Fibroblast of lung (primary cell): ENCODE measurements around the gene MLXIPL. TPM values are rescaled to one million over a fixed set of nuclear protein-coding genes. Genes with fewer than 3 reads are reported as not detected.

Experiments used
- DNase-seq, 2 donors: peaks; one replicate each; pipeline versions ENCODE4 v3.0.0 to v3.0.0-alpha.2; 2010; ENCODE audit warnings: low read depth in 2 of 2
- H2AFZ ChIP-seq: 2 replicates; pipeline ENCODE4 v1.5.1; 2012; ENCODE audit warnings: low read length, control low read depth, inconsistent platforms
- H3K27ac ChIP-seq: 2 replicates; pipeline ENCODE4 v1.5.1; 2011; ENCODE audit warnings: low read length, control low read depth; ENCODE audit not compliant: insufficient read depth
- H3K27me3 ChIP-seq: 2 replicates; pipeline ENCODE4 v1.5.1; 2011; ENCODE audit warnings: mild to moderate bottlenecking, low read length; ENCODE audit not compliant: control insufficient read depth, insufficient read depth
- H3K36me3 ChIP-seq: 2 replicates; pipeline ENCODE4 v1.5.1; 2011; ENCODE audit warnings: low read length; ENCODE audit not compliant: control insufficient read depth, insufficient read depth
- H3K4me1 ChIP-seq: 2 replicates; pipeline ENCODE4 v1.5.1; 2011; ENCODE audit warnings: low read length; ENCODE audit not compliant: control insufficient read depth, insufficient read depth; ENCODE audit errors: extremely low read depth
- H3K4me2 ChIP-seq: 2 replicates; pipeline ENCODE4 v1.5.1; 2011; ENCODE audit warnings: low read length, control low read depth; ENCODE audit not compliant: insufficient read depth; ENCODE audit errors: extremely low read depth
- H3K4me3 ChIP-seq, 4 experiments: fragments of 200-600 bp in 1 of 4; sonication (generic) in 1 of 4; replicated peaks in 1 of 4; 2 replicates each; pipeline ENCODE4 v1.5.1; 2011 to 2016; ENCODE audit warnings: low read length in 4 of 4, low read depth in 3 of 4, mild to moderate bottlenecking in 3 of 4, control low read depth in 2 of 4, inconsistent platforms in 1 of 4, mixed read lengths in 1 of 4; ENCODE audit not compliant: insufficient read depth in 1 of 4; ENCODE audit errors: control extremely low read depth in 1 of 4
- H3K79me2 ChIP-seq: 2 replicates; pipeline ENCODE4 v1.5.1; 2012; ENCODE audit warnings: mild to moderate bottlenecking, low read length, inconsistent platforms; ENCODE audit not compliant: control insufficient read depth, insufficient read depth
- H3K9ac ChIP-seq: 2 replicates; pipeline ENCODE4 v1.5.1; 2011; ENCODE audit warnings: mild to moderate bottlenecking, low read length, control low read depth; ENCODE audit not compliant: insufficient read depth
- H3K9me3 ChIP-seq: 2 replicates; pipeline ENCODE4 v1.5.1; 2012; ENCODE audit warnings: low read depth, low read length; ENCODE audit not compliant: control insufficient read depth, insufficient read depth
- H4K20me1 ChIP-seq: 2 replicates; pipeline ENCODE4 v1.5.1; 2011; ENCODE audit warnings: low read length; ENCODE audit not compliant: control insufficient read depth, insufficient read depth; ENCODE audit errors: extremely low read depth
- EZH2 ChIP-seq: IDR thresholded peaks from 2 replicates; pipeline ENCODE4 v1.5.1; 2012; ENCODE audit warnings: low read length, control low read depth, mild to moderate bottlenecking; ENCODE audit errors: missing control alignments
- polyA plus RNA-seq, 2 donors: library from polyadenylated mRNA; depleted of rRNA in 1 of 2; stranded (reverse) in 1 of 2; unstranded in 1 of 2; fragments of >200 nt; gene quantifications; 2 replicates each; pipeline ENCODE4 v1.2.1, GENCODE V29; 2011 to 2012; ENCODE audit warnings: missing spikeins in 1 of 2
- total RNA-seq: library from RNA; depleted of rRNA; stranded (reverse); fragments of >200 nt; gene quantifications from 2 replicates; pipeline ENCODE4 v1.2.1, GENCODE V29; 2014
- TF ChIP-seq, protein P1 (sequence below), 2 donors: IDR thresholded peaks in 1 of 2; conservative IDR thresholded peaks in 1 of 2; 1 replicate in 1 of 2; 2 replicates in 1 of 2; pipeline ENCODE4 v1.5.1; 2011 to 2012; ENCODE audit warnings: low read length in 2 of 2, control low read depth in 1 of 2, inconsistent platforms in 1 of 2, low read depth in 1 of 2, mild to moderate bottlenecking in 1 of 2

Gene MLXIPL
- total and polyA plus RNA-seq, 2 donors (not counting 1 experiment from before 2014, with no cell fraction given), result not detected

DNA sequence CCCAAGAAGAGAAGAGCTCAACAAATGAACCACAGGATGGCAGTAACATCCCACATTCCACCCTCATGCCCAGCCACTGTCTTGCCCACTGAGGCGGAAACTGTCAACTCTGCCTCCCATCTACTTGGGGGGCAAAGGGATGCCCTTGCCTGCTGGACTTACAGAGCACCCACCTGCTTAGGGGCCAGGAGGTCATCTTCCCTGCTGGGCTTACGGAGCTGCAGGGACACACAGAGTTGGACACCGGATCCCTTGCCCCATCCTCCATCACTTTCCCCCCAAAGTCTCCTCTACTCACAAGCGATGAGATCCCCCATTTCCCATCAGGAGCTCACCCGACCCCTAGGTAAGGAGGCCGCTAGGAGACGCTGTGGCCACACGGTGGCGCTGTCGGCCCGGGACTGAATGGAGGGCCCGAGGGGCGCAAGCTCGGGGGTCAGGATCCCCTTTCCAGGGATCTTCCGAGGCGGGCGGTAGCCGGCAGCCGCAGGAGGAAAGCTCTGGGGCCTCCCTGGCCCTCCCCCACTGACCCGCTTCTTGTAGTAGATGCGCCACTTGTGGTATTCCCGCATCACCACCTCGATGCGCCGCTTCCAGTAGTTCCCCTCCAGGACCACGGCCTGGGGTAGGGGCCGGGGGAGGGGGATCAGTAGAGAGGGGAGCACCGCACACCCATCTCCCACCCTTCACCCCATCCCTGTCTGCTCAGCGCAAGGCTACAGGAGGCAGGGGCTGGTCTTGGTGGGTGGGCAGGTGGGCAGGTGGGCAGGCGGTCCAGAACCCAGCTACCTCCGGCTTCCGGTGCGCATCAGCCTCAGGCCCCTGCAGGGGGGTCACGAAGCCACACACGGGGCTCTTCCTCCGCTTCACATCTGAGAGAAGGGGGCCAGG is 17.3 kb downstream of the MLXIPL start:
- H2AFZ ChIP-seq, result no peak overlapping the region
- DNase-seq, result peak in 1 of 2 donors; percentile 34
- H3K4me1 ChIP-seq, result no peaks in the 10 kb centered on the region
- H3K4me2 ChIP-seq, result peak overlapping the region; percentile 75
- no peaks in the 10 kb centered on the region for H3K79me2 ChIP-seq
- no peaks in the 10 kb centered on the region for H4K20me1 ChIP-seq
- peak overlapping the region in 1 of 4 experiments; percentile 7 for H3K4me3 ChIP-seq
- H3K27me3 ChIP-seq, result peaks cover 2% of the 10 kb centered on the region
- TF ChIP-seq, protein P1, sequence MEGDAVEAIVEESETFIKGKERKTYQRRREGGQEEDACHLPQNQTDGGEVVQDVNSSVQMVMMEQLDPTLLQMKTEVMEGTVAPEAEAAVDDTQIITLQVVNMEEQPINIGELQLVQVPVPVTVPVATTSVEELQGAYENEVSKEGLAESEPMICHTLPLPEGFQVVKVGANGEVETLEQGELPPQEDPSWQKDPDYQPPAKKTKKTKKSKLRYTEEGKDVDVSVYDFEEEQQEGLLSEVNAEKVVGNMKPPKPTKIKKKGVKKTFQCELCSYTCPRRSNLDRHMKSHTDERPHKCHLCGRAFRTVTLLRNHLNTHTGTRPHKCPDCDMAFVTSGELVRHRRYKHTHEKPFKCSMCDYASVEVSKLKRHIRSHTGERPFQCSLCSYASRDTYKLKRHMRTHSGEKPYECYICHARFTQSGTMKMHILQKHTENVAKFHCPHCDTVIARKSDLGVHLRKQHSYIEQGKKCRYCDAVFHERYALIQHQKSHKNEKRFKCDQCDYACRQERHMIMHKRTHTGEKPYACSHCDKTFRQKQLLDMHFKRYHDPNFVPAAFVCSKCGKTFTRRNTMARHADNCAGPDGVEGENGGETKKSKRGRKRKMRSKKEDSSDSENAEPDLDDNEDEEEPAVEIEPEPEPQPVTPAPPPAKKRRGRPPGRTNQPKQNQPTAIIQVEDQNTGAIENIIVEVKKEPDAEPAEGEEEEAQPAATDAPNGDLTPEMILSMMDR (conservative IDR thresholded peaks at IDR 0.05 in 1 of 2, IDR thresholded peaks at IDR 0.05 in 1 of 2; ENCODE audit: low read depth in 1 of 2, low read length in 2 of 2), result peak; percentile 91 to 94
- no peak for TF ChIP-seq EZH2
- no peaks in the 10 kb centered on the region for H3K9me3 ChIP-seq
- no peaks in the 10 kb centered on the region for H3K36me3 ChIP-seq
- no peak overlapping the region for H3K9ac ChIP-seq
- H3K27ac ChIP-seq, result no peak overlapping the region

GRCh38 chr7:73605601-73606220 is 18.6 kb downstream of the MLXIPL start:
- H3K9ac ChIP-seq, result no peak overlapping the region
- H3K4me1 ChIP-seq, result no peaks in the 10 kb centered on the region
- no peaks in the 10 kb centered on the region for H3K9me3 ChIP-seq
- no peaks in the 10 kb centered on the region for H3K79me2 ChIP-seq
- peak; percentile 69 for TF ChIP-seq EZH2
- TF ChIP-seq, protein P1 (conservative IDR thresholded peaks at IDR 0.05 in 1 of 2, IDR thresholded peaks at IDR 0.05 in 1 of 2; ENCODE audit: low read depth in 1 of 2, low read length in 2 of 2), result no peak
- no peak overlapping the region for H3K4me2 ChIP-seq
- H2AFZ ChIP-seq, result no peak overlapping the region
- no peaks in the 10 kb centered on the region for H4K20me1 ChIP-seq
- no peak overlapping the region for H3K4me3 ChIP-seq
- H3K36me3 ChIP-seq, result no peaks in the 10 kb centered on the region
- H3K27ac ChIP-seq, result no peak overlapping the region
- H3K27me3 ChIP-seq, result peaks cover 2% of the 10 kb centered on the region
- no peak for DNase-seq
